Erythroblast (primary cell): Measurements from ENCODE around the gene CDHR2.

ENCODE experiments used
- GATA1 ChIP-seq: IDR thresholded peaks from 2 replicates; pipeline ENCODE4 v1.6.1; 2011; ENCODE audit warnings: low read depth, mild to moderate bottlenecking, control low read depth, low read length, moderate library complexity
- POLR2A ChIP-seq: IDR thresholded peaks from 2 replicates; pipeline ENCODE4 v1.6.1; 2011; ENCODE audit warnings: mild to moderate bottlenecking, low read length

- no peak for TF ChIP-seq POLR2A
- TF ChIP-seq GATA1: no peak
Measured at GRCh38 chr5:176548967-176549444, at the start of gene CDHR2.
